HL-60 (cell line): Measurements from ENCODE around the gene MORC1.

Experiments
- GABPA ChIP-seq: IDR thresholded peaks from 2 replicates; pipeline ENCODE4 v1.6.1; 2012; ENCODE audit warnings: low read depth
- POLR2AphosphoS5 ChIP-seq: IDR thresholded peaks from 2 replicates; pipeline ENCODE4 v1.6.1; 2012; ENCODE audit warnings: low read depth
- SPI1 ChIP-seq: IDR thresholded peaks from 2 replicates; pipeline ENCODE4 v1.6.1; 2012; ENCODE audit warnings: low read depth, mild to moderate bottlenecking, borderline replicate concordance
- TF ChIP-seq, protein P1 (sequence below): IDR thresholded peaks from one replicate; pipeline ENCODE4 v1.5.1; 2011; ENCODE audit warnings: low read length, control low read depth, inconsistent platforms; ENCODE audit not compliant: insufficient read depth
- TF ChIP-seq, protein P2 (sequence below): IDR thresholded peaks from 2 replicates; pipeline ENCODE4 v1.6.1; 2012; ENCODE audit warnings: low read depth; ENCODE audit not compliant: insufficient replicate concordance

DNA sequence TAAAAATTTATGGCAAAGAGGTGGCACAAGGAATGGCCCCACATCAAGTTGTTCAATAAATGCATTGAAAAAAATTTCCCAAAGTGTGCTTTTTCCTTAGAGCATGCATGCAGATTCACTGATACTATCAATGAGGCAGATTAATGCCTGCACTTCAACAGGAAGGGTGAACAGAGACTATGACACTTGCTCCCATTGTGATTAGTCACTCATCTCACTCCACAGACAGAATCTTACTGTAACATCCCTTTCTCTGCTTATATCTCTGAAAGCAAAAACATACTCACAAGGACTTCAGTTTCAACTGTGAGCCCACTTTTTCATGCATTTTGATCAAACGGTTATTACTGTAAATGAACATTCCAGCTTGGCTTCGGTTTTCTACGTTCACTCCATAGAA lies 60.9 kb downstream of the MORC1 start:
- TF ChIP-seq, protein P1, sequence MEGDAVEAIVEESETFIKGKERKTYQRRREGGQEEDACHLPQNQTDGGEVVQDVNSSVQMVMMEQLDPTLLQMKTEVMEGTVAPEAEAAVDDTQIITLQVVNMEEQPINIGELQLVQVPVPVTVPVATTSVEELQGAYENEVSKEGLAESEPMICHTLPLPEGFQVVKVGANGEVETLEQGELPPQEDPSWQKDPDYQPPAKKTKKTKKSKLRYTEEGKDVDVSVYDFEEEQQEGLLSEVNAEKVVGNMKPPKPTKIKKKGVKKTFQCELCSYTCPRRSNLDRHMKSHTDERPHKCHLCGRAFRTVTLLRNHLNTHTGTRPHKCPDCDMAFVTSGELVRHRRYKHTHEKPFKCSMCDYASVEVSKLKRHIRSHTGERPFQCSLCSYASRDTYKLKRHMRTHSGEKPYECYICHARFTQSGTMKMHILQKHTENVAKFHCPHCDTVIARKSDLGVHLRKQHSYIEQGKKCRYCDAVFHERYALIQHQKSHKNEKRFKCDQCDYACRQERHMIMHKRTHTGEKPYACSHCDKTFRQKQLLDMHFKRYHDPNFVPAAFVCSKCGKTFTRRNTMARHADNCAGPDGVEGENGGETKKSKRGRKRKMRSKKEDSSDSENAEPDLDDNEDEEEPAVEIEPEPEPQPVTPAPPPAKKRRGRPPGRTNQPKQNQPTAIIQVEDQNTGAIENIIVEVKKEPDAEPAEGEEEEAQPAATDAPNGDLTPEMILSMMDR: no peak
- TF ChIP-seq POLR2AphosphoS5 (no peak), SPI1 (no peak), GABPA (no peak)
- TF ChIP-seq, protein P2, sequence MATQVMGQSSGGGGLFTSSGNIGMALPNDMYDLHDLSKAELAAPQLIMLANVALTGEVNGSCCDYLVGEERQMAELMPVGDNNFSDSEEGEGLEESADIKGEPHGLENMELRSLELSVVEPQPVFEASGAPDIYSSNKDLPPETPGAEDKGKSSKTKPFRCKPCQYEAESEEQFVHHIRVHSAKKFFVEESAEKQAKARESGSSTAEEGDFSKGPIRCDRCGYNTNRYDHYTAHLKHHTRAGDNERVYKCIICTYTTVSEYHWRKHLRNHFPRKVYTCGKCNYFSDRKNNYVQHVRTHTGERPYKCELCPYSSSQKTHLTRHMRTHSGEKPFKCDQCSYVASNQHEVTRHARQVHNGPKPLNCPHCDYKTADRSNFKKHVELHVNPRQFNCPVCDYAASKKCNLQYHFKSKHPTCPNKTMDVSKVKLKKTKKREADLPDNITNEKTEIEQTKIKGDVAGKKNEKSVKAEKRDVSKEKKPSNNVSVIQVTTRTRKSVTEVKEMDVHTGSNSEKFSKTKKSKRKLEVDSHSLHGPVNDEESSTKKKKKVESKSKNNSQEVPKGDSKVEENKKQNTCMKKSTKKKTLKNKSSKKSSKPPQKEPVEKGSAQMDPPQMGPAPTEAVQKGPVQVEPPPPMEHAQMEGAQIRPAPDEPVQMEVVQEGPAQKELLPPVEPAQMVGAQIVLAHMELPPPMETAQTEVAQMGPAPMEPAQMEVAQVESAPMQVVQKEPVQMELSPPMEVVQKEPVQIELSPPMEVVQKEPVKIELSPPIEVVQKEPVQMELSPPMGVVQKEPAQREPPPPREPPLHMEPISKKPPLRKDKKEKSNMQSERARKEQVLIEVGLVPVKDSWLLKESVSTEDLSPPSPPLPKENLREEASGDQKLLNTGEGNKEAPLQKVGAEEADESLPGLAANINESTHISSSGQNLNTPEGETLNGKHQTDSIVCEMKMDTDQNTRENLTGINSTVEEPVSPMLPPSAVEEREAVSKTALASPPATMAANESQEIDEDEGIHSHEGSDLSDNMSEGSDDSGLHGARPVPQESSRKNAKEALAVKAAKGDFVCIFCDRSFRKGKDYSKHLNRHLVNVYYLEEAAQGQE: no peak
